GM19240 (cell line): ENCODE data around the gene UBE2I.

Experiments
- DNase-seq: peaks from one replicate; pipeline ENCODE4 v3.0.0; 2011; ENCODE audit warnings: low spot score; ENCODE audit not compliant: insufficient read length

Gene UBE2I

DNA sequence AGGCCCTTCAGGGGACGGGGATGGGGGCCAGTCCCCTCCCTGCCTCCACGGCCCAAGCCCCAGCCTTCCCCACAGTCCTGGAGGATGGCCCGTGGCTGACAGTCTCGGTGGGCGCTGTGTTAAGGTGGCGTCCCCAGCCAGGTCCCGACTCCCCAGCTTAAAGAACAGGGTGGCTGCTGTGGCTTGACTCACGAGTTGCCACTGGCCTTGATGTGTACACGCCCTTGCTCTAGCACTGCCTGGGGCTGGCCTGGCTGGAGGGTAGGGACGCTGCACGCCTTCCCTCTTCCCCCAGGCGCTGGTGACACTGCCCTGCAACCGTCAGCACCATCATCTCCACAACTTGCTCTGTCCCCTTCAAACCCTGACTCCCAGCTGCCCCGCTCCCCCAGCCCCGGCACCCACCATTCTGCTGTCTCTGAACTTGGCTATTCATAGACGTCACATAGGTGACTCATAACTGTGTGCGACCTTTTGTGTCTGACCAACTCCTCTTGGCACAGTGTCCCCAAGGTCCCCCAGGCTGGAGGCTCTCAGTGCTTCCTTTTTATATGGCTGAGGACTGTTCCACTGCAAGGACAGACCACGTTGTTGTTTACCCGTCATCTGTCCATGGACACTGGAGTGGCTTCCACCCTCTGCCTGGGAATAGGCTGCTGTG is 48.6 kb downstream of the UBE2I start:
- no peak for DNase-seq

- DNase-seq = no peak
Observed at GRCh38 chr16:1361685-1362360, 52.4 kb downstream of the UBE2I start.

- DNase-seq = no peak
Observed at GRCh38 chr16:1362807-1363206, 53.4 kb downstream of the UBE2I start.

DNA sequence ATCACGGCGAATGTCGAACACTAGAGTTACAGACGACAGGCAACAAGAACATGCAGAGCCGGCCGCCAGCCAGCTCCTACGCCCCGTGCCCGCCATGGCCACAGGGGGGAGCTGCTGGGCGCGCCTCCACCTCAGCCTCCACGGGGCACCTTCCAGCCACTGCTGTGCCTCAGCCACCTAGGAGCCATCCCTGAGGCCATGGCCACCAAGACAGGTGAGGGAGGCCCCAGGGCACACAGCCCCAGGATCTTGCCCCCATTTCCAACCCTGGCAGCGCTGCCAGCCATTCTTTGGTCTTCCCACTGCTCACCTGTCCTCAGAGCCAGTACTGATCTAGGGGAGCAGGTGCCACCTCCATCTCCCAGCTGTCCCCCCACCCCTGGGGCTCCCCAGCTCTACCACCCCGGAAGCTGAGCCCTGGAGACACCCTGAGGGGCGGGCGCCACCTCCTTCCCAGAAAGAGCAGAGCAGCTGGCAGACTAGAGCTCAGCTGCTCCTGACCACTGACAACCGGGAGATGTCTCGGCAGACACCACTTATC is 54.1 kb downstream of the UBE2I start:
- DNase-seq = peak; percentile 86

GRCh38 chr16:1364510-1364909 is 55.1 kb downstream of the UBE2I start:
- DNase-seq = no peak

DNA sequence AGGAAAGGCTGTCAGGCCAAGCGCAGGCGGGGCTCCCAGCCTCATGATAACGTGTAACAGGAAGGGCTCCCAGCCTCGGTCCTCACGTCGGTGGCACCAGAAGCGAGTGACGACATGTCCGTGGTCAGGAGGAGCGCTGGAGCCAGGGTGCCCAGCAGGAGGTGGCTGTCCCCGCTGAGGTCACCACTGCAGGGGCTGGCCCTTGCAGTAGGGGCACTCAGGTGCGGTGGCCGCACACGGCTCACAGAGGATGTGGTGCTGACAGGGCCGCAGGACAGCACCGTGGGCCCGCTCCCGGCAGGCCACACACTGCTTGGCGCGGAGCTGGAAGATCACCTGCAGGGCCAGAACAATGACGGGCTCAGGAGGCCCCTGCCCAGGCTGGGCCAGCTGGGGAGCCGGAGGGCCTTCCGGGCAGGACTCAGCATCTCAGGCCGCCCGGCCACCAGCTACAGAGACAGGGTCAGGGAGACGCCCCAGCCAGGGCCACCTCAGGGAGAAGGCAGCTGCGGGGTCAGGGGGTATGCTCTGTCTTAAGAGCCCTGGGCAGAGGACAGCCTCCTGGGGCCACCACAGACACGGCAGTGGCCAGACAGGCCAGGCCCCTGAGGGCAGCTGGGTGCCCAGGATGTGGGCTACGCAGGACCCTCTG is 56.8 kb downstream of the UBE2I start:
- DNase-seq = no peak

DNA sequence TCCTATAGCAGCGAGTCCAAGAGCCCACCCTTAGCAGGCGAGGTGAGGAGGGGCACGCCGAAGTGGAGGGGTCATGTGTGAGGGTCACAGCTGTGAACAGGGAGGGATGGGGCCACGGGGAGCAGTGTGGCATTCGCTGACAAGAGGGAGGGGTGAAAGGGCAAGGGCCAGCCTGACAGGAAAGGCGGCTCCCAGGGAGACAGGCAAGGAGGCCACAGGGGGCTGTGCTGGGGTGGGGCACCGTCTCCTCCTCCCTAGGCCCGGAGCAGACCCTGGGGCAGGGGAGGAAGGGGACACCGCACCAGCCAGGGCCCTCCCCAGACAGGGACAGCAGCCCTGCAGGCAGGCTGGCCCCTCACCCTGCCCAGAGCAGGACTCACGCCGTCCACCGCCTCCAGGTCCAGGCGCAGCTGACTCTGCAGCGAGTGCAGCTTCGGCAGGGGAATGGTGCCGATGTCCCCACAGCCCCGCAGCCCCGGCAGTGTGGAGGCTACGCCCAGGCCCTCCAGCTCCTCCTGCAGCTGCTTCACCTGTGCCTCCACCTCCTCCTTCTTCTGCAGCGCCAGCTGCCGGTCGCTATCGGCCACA is 57.4 kb downstream of the UBE2I start:
- DNase-seq = no peak

DNA sequence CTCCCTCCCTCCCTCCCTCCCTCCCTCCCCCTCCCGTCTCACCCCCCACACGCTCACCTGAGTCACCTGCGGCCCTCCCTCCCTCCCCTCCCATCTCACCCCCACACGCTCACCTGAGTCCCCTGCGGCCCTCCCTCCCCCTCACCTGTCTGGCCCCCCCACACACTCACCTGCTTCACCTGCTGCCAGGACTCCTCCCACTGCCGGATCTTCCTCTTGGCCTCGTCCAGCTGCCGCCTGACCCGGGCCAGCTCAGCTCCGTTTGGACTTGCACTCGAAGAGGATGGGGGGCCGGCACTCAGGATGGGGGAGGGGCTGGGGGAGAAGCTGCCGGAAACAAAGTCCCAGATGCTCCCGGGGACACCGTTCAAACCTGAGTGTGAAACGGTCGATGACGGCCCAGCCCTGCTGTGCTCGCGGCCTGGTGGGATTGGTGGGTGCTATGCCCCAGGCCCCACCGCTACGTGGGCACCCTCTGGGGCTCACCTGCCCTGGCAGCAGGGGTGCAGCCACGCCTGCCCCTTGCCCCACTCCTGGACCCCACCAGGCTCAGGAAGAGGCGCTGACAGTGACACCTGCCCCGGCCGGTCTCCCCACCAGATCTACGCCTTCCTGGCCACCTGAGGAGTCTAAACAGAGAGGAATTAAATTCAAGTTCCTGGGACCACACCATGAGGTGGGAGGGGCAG is 58.2 kb downstream of the UBE2I start:
- no peak for DNase-seq

DNA sequence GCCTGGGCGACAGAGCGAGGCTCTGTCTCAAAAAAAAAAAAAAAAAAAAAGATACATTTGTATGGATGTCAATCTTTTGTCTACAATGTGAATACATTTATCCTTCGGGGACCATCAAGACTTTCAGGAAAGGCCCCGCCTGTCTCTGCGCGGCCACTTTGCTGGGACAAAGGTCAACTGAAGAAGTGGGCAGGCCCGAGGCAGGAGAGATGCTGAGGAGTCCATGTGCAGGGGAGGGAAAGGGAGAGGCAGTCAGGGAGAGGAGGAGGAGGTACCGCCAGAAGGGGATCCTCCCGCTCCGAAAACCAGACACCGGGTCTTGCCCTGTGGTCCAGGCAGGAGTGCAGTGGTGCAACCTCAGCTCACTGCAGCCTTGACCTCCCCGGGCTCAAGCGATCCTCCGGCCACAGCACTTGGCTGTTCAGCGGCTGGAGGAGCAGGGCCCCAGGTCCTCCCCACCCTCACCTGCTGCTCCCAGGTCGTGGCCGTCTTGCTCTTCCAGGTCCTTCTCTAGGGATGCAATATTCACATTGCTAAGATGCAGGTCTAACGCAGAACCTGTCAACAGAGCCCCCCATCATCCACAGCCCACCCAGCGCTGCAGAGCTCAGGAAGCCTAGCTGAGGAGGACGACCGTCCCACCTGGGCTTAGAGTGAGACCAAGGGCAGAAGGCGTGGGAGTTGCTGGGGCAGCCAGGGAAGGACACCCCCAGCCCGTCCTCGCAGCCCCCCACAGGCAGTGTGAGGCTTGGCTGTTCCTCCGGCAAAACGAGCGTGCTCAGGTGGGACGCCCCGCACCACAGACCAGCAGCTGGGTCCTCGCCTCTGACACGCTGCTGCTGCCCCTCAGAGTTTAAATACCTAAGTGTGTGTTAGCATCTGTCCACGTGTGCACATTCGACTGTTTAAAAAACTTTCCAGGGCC is 61.9 kb downstream of the UBE2I start:
- no peak for DNase-seq

GRCh38 chr16:1372292-1372950 is 63.0 kb downstream of the UBE2I start:
- DNase-seq = no peak

- DNase-seq = no peak
Observed at GRCh38 chr16:1374418-1375297, 65.2 kb downstream of the UBE2I start.

DNA sequence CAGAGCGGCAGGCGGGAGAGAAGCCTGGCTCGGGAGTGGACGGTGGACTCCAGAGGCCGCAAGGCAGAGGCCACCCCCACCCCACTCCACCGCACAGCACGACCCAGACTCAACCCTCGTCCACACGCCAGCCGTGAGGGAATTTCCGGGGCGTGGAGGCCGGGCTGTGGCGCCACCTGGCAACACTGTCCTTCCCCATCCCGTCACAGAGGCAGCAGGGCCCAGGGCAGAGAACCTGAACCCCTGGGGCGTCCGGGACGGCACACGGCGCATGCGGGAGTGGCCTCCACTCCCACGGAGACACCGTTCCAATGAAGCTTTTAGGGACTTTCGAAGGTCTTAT is 65.8 kb downstream of the UBE2I start:
- DNase-seq = no peak

DNA sequence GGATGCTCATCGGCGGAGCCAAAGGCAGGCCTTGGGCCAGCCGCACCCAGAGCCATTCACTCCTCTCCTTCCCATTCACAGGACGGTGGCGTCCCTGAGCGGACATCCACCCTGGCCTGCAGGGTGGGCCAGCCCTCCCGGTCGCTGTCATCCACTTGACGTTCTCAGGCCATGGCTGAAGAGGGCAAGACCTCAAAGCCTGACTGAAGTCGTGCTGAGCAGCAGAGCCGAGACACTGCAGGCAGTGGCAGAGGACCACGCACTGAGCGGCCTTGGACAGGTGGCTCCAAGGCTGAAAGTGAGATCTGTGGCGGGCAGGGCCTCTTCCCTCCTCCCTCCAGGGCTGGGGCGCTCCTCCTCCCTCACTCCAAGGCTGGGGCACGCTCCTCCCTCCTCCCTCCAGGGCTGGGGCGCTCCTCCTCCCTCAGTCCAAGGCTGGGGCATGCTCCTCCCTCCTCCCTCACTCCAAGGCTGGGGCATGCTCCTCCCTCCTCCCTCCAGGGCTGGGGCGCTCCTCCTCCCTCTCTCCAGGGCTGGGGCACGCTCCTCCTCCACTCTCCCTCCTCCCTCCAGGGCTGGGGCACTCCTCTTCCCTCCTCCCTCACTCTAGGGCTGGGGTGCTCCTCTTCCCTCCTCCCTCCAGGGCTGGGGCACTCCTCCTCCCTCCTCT is 66.4 kb downstream of the UBE2I start:
- no peak for DNase-seq
